ENCODE measurements around the gene CCNB2.

Gene CCNB2

GRCh38 chr15:59168536-59168935, 63.6 kb downstream of the CCNB2 start:
- DNase-seq = peak; percentile 52 to 80 (median 78)

GRCh38 chr15:59169251-59169708, 64.3 kb downstream of the CCNB2 start:
- peak; percentile 45 to 95 (median 78) for DNase-seq

DNA sequence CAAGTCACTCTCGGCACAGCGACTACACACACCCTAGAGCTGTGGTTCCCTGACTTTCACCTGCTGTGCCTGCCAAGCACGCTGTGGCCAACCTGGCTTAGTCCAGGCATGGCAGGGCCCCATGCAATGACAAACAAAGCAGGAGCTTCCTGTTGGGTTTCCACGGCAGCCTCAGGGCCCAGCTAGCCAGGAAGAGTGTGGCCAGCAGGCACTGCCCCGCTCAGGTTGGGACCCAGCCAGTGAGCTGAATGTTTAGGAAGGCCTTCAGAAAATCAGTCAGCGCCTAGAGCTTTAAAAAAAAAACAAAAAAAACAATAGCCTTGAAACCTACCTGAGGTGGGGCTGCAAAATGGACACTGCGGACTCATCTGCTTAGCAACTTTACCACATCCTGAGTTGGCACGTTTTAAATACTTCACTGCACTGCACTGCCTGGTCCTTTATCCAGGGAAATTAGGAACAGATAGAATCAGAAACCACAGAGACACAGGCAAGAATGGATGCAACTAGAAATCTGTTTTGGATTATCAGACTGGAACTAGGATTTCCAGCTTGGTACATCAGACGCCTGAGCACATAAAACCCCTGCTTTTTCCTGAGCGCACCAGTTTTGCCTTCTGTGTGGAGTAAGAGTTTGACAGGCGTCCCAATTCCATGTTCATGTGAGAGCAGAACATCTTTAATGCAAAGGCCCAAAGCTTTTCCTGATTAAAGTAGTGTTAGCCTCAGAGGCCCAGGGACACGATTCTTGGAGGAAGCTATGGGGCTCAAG, 65.5 kb downstream of the CCNB2 start:
- peak in 3 of 4 experiments; percentile 22 to 35 (median 27) for DNase-seq

GRCh38 chr15:59171067-59171397, 66.1 kb downstream of the CCNB2 start:
- no peak for DNase-seq

GRCh38 chr15:59172289-59172901, 67.4 kb downstream of the CCNB2 start:
- no peak for DNase-seq

DNA sequence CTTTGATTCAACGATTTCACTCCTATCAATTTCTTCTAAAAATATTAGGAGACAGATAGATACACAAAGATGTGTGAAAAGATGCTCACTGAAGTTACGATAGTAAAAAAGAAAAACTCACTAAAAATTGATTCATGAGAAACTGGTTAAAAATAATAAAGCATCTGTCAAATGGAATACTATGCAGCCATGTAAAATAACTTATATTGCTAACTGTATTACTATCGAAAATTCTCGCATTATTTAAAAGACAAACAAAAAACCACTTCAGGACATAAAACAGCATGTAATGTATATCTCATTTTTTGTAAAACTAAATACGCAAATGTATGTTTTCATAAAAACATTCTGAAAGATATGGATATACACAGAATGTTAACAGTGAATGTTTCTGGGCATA, 68.2 kb downstream of the CCNB2 start:
- no peak for DNase-seq

DNA sequence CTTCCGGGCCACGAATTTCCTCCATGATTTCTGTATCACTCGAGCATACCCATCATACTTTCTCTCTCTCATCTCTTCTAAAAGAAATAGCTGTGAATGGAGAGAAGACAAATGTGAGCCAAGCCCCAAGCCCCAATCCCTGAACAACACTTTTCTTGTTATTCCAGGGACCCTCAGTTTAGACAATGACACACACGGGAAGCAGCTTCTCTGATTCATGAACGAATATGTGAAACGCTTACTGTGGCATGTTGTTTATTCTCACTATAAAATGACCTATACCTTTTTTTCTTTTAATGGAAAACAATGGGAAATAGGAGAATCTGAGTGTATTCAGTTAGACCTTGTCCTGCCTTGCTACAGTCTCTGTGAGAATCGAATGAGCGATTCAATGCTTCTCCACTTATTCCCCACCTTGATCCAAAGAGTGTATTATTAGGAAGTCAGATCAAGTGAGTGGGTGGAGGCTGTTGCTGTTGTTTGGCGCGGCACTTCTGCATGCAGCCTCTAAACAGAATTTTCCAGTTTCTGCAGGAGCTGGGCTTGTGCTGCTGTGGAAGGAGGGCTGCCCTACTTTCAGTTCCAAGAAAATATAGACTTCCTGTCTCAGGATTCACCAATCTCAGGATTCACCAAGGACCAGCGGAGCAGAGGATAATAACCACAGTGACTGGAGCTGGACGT, 69.3 kb downstream of the CCNB2 start:
- peak; percentile 46 to 76 (median 68) for DNase-seq
